ENCODE data around the gene SPATA2. TPM values are rescaled to one million over a fixed set of nuclear protein-coding genes. Genes with fewer than 3 reads are reported as not detected.

The SPATA2 gene
- total RNA-seq, 1 donor from 2014 or later, result 4.7 TPM

GRCh38 chr20:49945306-49945700, 30.0 kb upstream of the SPATA2 start:
- H3K9me3 ChIP-seq, result no peaks in the 10 kb centered on the region
- H3K4me1 ChIP-seq, result peaks cover 6% of the 10 kb centered on the region
- no peak overlapping the region for H3K27ac ChIP-seq
- DNase-seq (ENCODE audit: extremely low spot score in 2 of 2), result no peak
- no peaks in the 10 kb centered on the region for H3K27me3 ChIP-seq
- intact Hi-C loops (cut with DNase I), result no loop called here
- no peak for TF ChIP-seq CTCF (IDR thresholded peaks at IDR 0.05)
- TF ChIP-seq POLR2AphosphoS5 (IDR thresholded peaks at IDR 0.05; ENCODE audit: insufficient read depth in 1 of 2, low read depth in 1 of 2), result no peak
- TF ChIP-seq POLR2A (IDR thresholded peaks at IDR 0.05), result no peak
- H3K4me3 ChIP-seq, result no peak overlapping the region
- peaks cover 0 to 58% of the 10 kb centered on the region in 2 donors for H3K36me3 ChIP-seq

- peaks cover 0 to 41% of the 10 kb centered on the region in 2 donors for H3K36me3 ChIP-seq
- intact Hi-C loops (cut with DNase I), result no loop called here
- H3K9me3 ChIP-seq, result no peaks in the 10 kb centered on the region
- H3K4me1 ChIP-seq, result peaks cover 24% of the 10 kb centered on the region
- TF ChIP-seq POLR2A (IDR thresholded peaks at IDR 0.05) (no peak), CTCF (IDR thresholded peaks at IDR 0.05) (no peak), POLR2AphosphoS5 (IDR thresholded peaks at IDR 0.05; ENCODE audit: insufficient read depth in 1 of 2, low read depth in 1 of 2) (no peak)
- no peak for DNase-seq (ENCODE audit: extremely low spot score in 2 of 2)
- no peak overlapping the region for H3K27ac ChIP-seq
- no peaks in the 10 kb centered on the region for H3K27me3 ChIP-seq
- no peak overlapping the region for H3K4me3 ChIP-seq
Observed at GRCh38 chr20:49942942-49943341, 27.6 kb upstream of the SPATA2 start.

GRCh38 chr20:49942303-49942702, 27.0 kb upstream of the SPATA2 start:
- Histone ChIP-seq H3K9me3 (no peaks in the 10 kb centered on the region), H3K36me3 (peaks cover 0 to 41% of the 10 kb centered on the region in 2 donors), H3K27me3 (no peaks in the 10 kb centered on the region), H3K4me1 (peaks cover 30% of the 10 kb centered on the region), H3K4me3 (no peak overlapping the region), H3K27ac (no peak overlapping the region)
- TF ChIP-seq POLR2A (IDR thresholded peaks at IDR 0.05) (no peak), CTCF (IDR thresholded peaks at IDR 0.05) (no peak)
- DNase-seq (ENCODE audit: extremely low spot score in 2 of 2), result no peak
- intact Hi-C loops (cut with DNase I), result no loop called here

GRCh38 chr20:49941456-49941855, 26.1 kb upstream of the SPATA2 start:
- Histone ChIP-seq H3K27ac (no peak overlapping the region), H3K9me3 (no peaks in the 10 kb centered on the region), H3K4me3 (no peak overlapping the region), H3K36me3 (peaks cover 0 to 36% of the 10 kb centered on the region in 2 donors), H3K4me1 (peaks cover 35% of the 10 kb centered on the region), H3K27me3 (no peaks in the 10 kb centered on the region)
- intact Hi-C loops (cut with DNase I), result no loop called here
- no peak for DNase-seq (ENCODE audit: extremely low spot score in 2 of 2)
- TF ChIP-seq POLR2AphosphoS5 (IDR thresholded peaks at IDR 0.05; ENCODE audit: insufficient read depth in 1 of 2, low read depth in 1 of 2) (no peak), POLR2A (IDR thresholded peaks at IDR 0.05) (no peak), CTCF (IDR thresholded peaks at IDR 0.05) (no peak)

- Histone ChIP-seq H3K4me3 (peak overlapping the region in 1 of 2 donors; percentile 99), H3K4me1 (peaks cover 35% of the 10 kb centered on the region), H3K27me3 (no peaks in the 10 kb centered on the region), H3K9me3 (no peaks in the 10 kb centered on the region), H3K36me3 (peaks cover 0 to 11% of the 10 kb centered on the region in 2 donors), H3K27ac (no peak overlapping the region)
- no peak for DNase-seq (ENCODE audit: extremely low spot score in 2 of 2)
- TF ChIP-seq POLR2AphosphoS5 (IDR thresholded peaks at IDR 0.05; ENCODE audit: insufficient read depth in 1 of 2, low read depth in 1 of 2), result no peak
- no peak for TF ChIP-seq CTCF (IDR thresholded peaks at IDR 0.05)
- TF ChIP-seq POLR2A (IDR thresholded peaks at IDR 0.05), result no peak
- intact Hi-C loops (cut with DNase I), result no loop called here
Observed at GRCh38 chr20:49938173-49939163, 23.1 kb upstream of the SPATA2 start.
